Tibial nerve (tissue), 4 donors: Measurements from ENCODE around the gene THAP6. TPM values are rescaled to one million over a fixed set of nuclear protein-coding genes. Genes with fewer than 3 reads are reported as not detected.
"Not testable (repeated sequence)": the region's sequence is repeated elsewhere in the genome, so short reads cannot be mapped to it uniquely, and the experiment has no call there.

Experiments used
- DNase-seq, 2 donors: peaks; one replicate each; pipeline ENCODE4 v3.0.0-alpha.2; 2019; ENCODE audit warnings: low spot score in 2 of 2
- H3K27ac ChIP-seq, 4 donors: fragments of 200-600 bp; sonication (generic) in 3 of 4; one replicate each; pipeline ENCODE4 v1.5.1; 2017 to 2019; ENCODE audit warnings: mild to moderate bottlenecking in 1 of 4
- H3K27me3 ChIP-seq, 2 donors: fragments of 200-600 bp; sonication (generic) in 1 of 2; one replicate each; pipeline versions ENCODE4 v1.5.1 to v1.6.0; 2017 to 2019
- H3K36me3 ChIP-seq, 3 donors: fragments of 200-600 bp; sonication (generic); one replicate each; pipeline ENCODE4 v1.5.1; 2018 to 2019
- H3K4me1 ChIP-seq, 4 donors: fragments of 200-600 bp; sonication (generic) in 3 of 4; one replicate each; pipeline ENCODE4 v1.5.1; 2017 to 2019
- H3K4me3 ChIP-seq, 4 donors: fragments of 200-600 bp; sonication (generic) in 3 of 4; one replicate each; pipeline ENCODE4 v1.5.1; 2017 to 2019; ENCODE audit warnings: mild to moderate bottlenecking in 1 of 4, moderate library complexity in 1 of 4
- H3K9me3 ChIP-seq, 4 donors: fragments of 200-600 bp; sonication (generic) in 3 of 4; one replicate each; pipeline ENCODE4 v1.5.1; 2017 to 2019
- EP300 ChIP-seq, 2 donors: sonication (generic); formaldehyde crosslinking; IDR thresholded peaks; one replicate each; pipeline ENCODE4 v1.6.1; 2017; ENCODE audit warnings: antibody characterized with exemption in 2 of 2, mild to moderate bottlenecking in 1 of 2
- POLR2A ChIP-seq, 2 donors: fragments of 450-650 bp; IDR thresholded peaks; one replicate each; pipeline ENCODE4 v1.6.1; 2017; ENCODE audit warnings: antibody characterized with exemption in 2 of 2, mild to moderate bottlenecking in 2 of 2, moderate library complexity in 2 of 2
- WGBS, 2 donors: methylation state at CpG; one replicate each; pipeline ENCODE4 v1.1.5; 2018; 5-methylcytosine and 5-hydroxymethylcytosine counted together
- total RNA-seq, 4 donors: library from RNA; depleted of rRNA; stranded (reverse); fragments of >200 nt; gene quantifications; one replicate each; pipeline ENCODE4 v1.1.0, GENCODE V29; 2016
- TF ChIP-seq, protein P1 (sequence below), 5 experiments: fragments of 200-600 bp in 3 of 5; fragments of 450-650 bp in 2 of 5; sonication (generic) in 3 of 5; IDR thresholded peaks; one replicate each; pipeline ENCODE4 v1.5.1; 2016 to 2019; ENCODE audit warnings: antibody characterized with exemption in 5 of 5, mild to moderate bottlenecking in 3 of 5, moderate library complexity in 2 of 5

THAP6 gene
- total RNA-seq, 4 donors from 2014 or later = 23.1 to 37.1 (median 27.5) TPM

DNA sequence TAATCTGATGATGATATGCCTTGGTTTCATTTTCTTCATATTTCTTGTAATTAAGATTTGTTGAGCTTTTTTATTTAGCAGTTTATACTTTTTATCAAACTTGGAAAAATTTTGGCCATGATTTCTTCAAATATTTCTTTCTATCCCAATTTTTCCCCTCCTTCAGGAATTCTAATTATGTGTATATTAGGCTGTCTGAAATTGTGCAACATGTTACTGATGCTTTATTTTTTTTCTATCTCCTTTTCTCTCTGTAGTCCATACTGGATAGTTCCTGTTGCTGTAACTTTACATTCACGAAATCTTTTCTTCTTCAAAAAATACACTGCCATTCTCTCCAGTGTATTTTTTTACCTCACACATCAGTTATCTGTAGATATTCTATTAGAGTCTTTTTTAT is 10.8 kb downstream of the THAP6 start:
- 97 to 100% methylated on average over 1 of the region's 1 CpG for WGBS, 2 donors
- Histone ChIP-seq H3K9me3 (no peaks in the 10 kb centered on the region), H3K27me3 (no peaks in the 10 kb centered on the region), H3K27ac (no peak overlapping the region), H3K36me3 (peaks cover 0 to 75% (median 9%) of the 10 kb centered on the region in 3 donors), H3K4me1 (peaks cover 0 to 3% (median 0%) of the 10 kb centered on the region in 4 donors), H3K4me3 (no peak overlapping the region)
- no peak for DNase-seq
- TF ChIP-seq EP300 (IDR thresholded peaks at IDR 0.05) (no peak), POLR2A (IDR thresholded peaks at IDR 0.05) (no peak)
- TF ChIP-seq, protein P1, sequence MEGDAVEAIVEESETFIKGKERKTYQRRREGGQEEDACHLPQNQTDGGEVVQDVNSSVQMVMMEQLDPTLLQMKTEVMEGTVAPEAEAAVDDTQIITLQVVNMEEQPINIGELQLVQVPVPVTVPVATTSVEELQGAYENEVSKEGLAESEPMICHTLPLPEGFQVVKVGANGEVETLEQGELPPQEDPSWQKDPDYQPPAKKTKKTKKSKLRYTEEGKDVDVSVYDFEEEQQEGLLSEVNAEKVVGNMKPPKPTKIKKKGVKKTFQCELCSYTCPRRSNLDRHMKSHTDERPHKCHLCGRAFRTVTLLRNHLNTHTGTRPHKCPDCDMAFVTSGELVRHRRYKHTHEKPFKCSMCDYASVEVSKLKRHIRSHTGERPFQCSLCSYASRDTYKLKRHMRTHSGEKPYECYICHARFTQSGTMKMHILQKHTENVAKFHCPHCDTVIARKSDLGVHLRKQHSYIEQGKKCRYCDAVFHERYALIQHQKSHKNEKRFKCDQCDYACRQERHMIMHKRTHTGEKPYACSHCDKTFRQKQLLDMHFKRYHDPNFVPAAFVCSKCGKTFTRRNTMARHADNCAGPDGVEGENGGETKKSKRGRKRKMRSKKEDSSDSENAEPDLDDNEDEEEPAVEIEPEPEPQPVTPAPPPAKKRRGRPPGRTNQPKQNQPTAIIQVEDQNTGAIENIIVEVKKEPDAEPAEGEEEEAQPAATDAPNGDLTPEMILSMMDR (IDR thresholded peaks at IDR 0.05) = no peak

DNA sequence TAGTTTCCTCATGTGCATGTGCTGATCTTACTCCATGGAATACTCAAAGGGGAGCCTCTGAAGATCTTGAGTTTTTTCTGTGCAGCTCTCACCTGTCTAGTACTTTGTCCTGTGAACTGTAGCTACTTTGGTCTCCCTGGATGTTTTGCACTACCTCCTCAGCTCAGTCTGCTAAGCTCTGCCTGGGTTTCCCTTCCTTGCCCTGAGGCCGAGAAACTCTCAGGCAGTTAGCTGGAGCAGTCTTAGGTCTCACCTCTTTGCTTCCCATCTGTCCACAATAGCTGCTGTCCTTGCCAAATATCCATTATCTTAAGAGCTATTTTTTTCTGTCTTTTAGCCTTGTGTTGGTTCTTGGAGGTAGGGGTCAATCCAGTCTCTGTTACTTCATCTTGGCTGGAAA is 11.6 kb downstream of the THAP6 start:
- no peak overlapping the region for H3K27ac ChIP-seq
- 92 to 96% methylated on average over 1 of the region's 1 CpG for WGBS, 2 donors
- peaks cover 0 to 3% (median 0%) of the 10 kb centered on the region in 4 donors for H3K4me1 ChIP-seq
- no peaks in the 10 kb centered on the region for H3K27me3 ChIP-seq
- H3K36me3 ChIP-seq = peaks cover 0 to 81% (median 13%) of the 10 kb centered on the region in 3 donors
- no peaks in the 10 kb centered on the region for H3K9me3 ChIP-seq
- TF ChIP-seq POLR2A (IDR thresholded peaks at IDR 0.05) = no peak
- no peak for TF ChIP-seq EP300 (IDR thresholded peaks at IDR 0.05)
- TF ChIP-seq, protein P1 (IDR thresholded peaks at IDR 0.05) = no peak
- no peak for DNase-seq
- H3K4me3 ChIP-seq = no peak overlapping the region

DNA sequence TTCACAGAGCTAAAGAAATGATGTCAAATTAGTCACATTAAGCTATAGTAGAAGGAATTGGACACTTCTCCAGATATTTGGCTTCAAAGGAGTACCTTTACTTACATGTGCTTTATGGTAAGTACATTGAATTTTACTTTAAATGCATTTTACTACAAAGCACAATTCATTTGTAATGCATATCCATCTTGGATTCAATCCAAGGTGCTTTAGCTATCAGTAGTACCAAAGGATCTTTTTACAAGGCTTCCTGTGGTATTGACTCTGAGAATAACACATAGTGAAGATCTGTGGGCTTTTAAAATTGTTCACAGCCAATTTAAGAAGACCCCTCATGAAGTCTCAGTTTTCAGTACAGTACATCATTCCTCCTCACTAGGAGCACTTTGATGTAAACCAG is 13.2 kb downstream of the THAP6 start:
- Histone ChIP-seq H3K27me3 (no peaks in the 10 kb centered on the region), H3K36me3 (peaks cover 0 to 88% (median 16%) of the 10 kb centered on the region in 3 donors), H3K4me1 (peaks cover 0 to 3% (median 0%) of the 10 kb centered on the region in 4 donors), H3K4me3 (no peak overlapping the region), H3K27ac (no peak overlapping the region), H3K9me3 (no peaks in the 10 kb centered on the region)
- TF ChIP-seq, protein P1 (IDR thresholded peaks at IDR 0.05) = no peak
- TF ChIP-seq POLR2A (IDR thresholded peaks at IDR 0.05) = no peak
- no peak for TF ChIP-seq EP300 (IDR thresholded peaks at IDR 0.05)
- no peak for DNase-seq

DNA sequence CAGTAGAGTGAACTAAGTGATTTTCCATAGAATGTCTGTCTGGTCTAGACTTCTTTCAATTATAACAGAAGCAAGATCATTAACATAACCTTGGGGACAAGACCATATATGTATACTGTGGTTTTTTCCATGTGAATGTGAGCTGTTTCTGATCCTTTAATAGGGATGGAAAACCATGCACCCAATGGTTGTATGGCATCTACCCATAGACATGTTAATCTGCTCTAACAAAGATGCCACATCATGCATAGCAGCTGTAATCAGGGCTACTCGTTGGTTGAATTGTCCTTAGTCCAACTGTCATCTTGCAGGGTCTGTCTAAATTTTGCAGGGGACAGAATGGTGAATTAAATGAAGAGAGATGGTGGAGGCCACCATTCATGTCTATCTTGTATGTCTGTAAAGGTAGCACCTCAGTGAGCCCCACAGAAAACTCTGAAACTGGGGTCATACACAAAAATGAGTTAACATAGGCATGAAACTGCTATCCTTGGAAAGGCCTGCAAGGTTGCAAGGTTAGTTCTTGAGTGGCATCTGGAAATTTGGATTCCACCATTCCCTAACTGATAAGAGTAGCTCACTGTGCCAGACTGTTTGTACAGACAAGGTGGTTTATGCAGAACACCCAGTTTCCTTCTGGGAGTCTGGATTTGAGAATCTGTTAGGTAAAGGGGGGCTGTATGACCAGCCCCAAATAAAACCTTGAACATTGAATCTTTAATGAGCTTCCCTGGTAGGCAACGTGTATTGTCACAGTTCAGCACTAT is 16.5 kb downstream of the THAP6 start:
- no peak overlapping the region for H3K27ac ChIP-seq
- no peak overlapping the region for H3K4me3 ChIP-seq
- no peak for DNase-seq
- no peaks in the 10 kb centered on the region for H3K4me1 ChIP-seq
- TF ChIP-seq, protein P1 (IDR thresholded peaks at IDR 0.05) = no peak
- TF ChIP-seq POLR2A (IDR thresholded peaks at IDR 0.05) (no peak), EP300 (IDR thresholded peaks at IDR 0.05) (no peak)
- H3K9me3 ChIP-seq = peaks cover 0 to 10% (median 0%) of the 10 kb centered on the region in 4 donors
- no peaks in the 10 kb centered on the region for H3K27me3 ChIP-seq
- peaks cover 0 to 83% (median 16%) of the 10 kb centered on the region in 3 donors for H3K36me3 ChIP-seq
- WGBS, 2 donors = 91 to 100% methylated on average over 2 of the region's 2 CpGs

DNA sequence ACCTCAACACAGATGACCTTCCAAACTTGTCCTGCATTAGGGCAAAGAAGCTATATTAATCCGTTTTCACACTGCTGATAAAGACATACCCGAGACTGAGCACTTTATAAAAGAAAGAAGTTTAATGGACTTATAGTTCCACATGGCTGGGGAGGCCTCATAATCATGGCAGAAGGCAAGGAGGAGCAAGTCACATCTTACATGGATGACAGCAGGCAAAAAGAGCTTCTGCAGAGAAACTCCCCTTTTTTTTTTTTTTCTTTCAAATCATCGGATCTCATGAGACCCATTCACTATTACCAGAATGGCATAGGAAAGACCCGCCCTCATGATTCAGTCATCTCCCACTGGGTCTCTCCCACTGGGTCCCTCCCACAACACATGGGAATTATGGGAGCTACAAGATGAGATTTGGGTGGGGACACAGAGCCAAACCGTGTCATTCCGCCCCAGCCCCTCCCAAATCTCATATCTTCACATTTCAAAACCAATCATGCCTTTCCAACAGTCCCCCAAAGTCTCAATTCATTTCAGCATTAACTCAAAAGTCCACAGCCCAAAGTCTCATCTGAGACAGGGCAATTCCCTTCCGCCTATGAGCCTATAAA is 17.4 kb downstream of the THAP6 start:
- H3K36me3 ChIP-seq = peaks cover 0 to 77% (median 16%) of the 10 kb centered on the region in 3 donors
- 96 to 97% methylated on average over 7 of the region's 7 CpGs for WGBS, 2 donors
- peaks cover 0 to 10% (median 0%) of the 10 kb centered on the region in 4 donors for H3K9me3 ChIP-seq
- H3K27me3 ChIP-seq, H3K27ac ChIP-seq, H3K4me3 ChIP-seq, H3K4me1 ChIP-seq, DNase-seq: not testable (repeated sequence)

DNA sequence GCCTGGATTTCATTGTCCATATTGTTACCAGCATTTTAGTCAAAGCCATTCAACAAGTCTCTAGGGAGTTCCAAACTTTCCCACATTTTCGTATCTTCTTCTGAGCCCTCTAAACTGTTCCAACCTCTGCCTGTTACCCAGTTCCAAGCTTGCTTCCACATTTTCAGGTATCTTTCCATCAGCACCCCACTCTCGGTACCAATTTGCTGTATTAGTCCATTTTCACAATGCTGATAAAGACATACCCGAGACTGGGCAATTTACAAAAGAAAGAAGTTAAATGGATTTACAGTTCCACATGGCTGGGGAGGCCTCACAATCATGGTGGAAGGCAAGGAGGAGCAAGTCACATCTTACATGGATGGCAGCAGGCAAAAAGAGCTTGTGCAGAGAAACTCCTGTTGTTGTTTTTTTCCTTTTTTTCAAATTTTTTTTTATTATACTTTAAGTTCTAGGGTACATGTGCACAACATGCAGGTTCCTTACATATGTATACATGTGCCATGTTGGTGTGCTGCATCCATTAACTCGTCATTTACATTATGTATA is 19.1 kb downstream of the THAP6 start:
- not testable (repeated sequence) for H3K27me3 ChIP-seq, H3K4me3 ChIP-seq, H3K27ac ChIP-seq, DNase-seq, H3K4me1 ChIP-seq
- Histone ChIP-seq H3K9me3 (peaks cover 0 to 10% (median 0%) of the 10 kb centered on the region in 4 donors), H3K36me3 (peaks cover 0 to 75% (median 7%) of the 10 kb centered on the region in 3 donors)
- WGBS, 2 donors = 97 to 98% methylated on average over 4 of the region's 4 CpGs

DNA sequence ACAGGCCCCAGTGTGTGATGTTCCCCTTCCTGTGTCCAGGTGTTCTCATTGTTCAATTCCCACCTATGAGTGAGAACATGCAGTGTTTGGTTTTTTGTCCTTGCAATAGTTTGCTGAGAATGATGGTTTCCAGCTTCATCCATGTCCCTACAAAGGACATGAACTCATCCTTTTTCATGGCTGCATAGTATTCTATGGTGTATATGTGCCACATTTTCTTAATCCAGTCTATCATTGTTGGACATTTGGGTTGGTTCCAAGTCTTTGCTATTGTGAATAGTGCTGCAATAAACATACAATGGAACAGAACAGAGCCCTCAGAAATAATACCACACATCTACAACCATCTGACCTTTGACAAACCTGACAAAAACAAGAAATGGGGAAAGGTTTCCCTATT is 19.7 kb downstream of the THAP6 start:
- peaks cover 4 to 75% (median 7%) of the 10 kb centered on the region in 3 donors for H3K36me3 ChIP-seq
- not testable (repeated sequence) for H3K4me1 ChIP-seq, H3K27me3 ChIP-seq, H3K4me3 ChIP-seq, DNase-seq, H3K27ac ChIP-seq
- peaks cover 0 to 10% (median 0%) of the 10 kb centered on the region in 4 donors for H3K9me3 ChIP-seq

DNA sequence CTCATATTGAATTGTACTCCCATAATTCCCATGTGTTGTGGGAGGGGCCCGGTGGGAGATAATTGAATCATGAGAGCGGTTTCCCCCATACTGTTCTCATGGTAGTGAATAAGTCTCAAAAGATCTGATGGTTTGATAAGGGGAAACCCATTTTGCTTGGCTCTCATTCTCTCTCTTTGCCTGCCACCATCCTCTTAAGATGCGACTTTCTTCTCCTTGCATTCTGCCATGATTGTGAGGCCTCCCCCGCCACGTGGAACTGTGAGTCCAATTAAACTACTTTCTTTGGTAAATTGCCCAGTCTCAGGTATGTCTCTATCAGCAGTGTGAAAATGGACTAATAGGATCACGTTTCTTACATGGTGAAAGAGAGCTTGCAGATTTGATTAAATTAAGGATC is 23.0 kb downstream of the THAP6 start:
- WGBS, 2 donors = 89 to 95% methylated on average over 6 of the region's 6 CpGs
- Histone ChIP-seq H3K9me3 (peaks cover 0 to 10% (median 0%) of the 10 kb centered on the region in 4 donors), H3K36me3 (peaks cover 0 to 58% (median 4%) of the 10 kb centered on the region in 3 donors)
- not testable (repeated sequence) for H3K4me1 ChIP-seq, DNase-seq, H3K27ac ChIP-seq, H3K27me3 ChIP-seq, H3K4me3 ChIP-seq
